ENCODE results near the gene CNTN4. TPM values are rescaled to one million over a fixed set of nuclear protein-coding genes. Genes with fewer than 3 reads are reported as not detected.

CNTN4 gene
- total RNA-seq, 1 donor from 2014 or later = 23.0 TPM

- DNase-seq = no peak
- no peak overlapping the region for H3K4me3 Mint-ChIP-seq (ENCODE audit: unreplicated experiment)
- no peak overlapping the region for H3K27ac Mint-ChIP-seq (ENCODE audit: unreplicated experiment)
- no peaks in the 10 kb centered on the region for H3K4me1 Mint-ChIP-seq (ENCODE audit: low read depth, unreplicated experiment)
- no peak for TF ChIP-seq CTCF (IDR thresholded peaks at IDR 0.05; ENCODE audit: partially characterized antibody, unreplicated experiment)
- H3K27me3 Mint-ChIP-seq (ENCODE audit: unreplicated experiment) = peaks cover 3% of the 10 kb centered on the region
- H3K9me3 Mint-ChIP-seq (ENCODE audit: unreplicated experiment) = no peaks in the 10 kb centered on the region
- peaks cover 10% of the 10 kb centered on the region for H3K36me3 Mint-ChIP-seq (ENCODE audit: unreplicated experiment)
Measured at GRCh38 chr3:2090095-2090911, 8.4 kb upstream of the CNTN4 start.

- H3K27ac Mint-ChIP-seq (ENCODE audit: unreplicated experiment) = no peak overlapping the region
- peaks cover 10% of the 10 kb centered on the region for H3K4me1 Mint-ChIP-seq (ENCODE audit: low read depth, unreplicated experiment)
- peaks cover 2% of the 10 kb centered on the region for H3K9me3 Mint-ChIP-seq (ENCODE audit: unreplicated experiment)
- no peak for DNase-seq
- peaks cover 10% of the 10 kb centered on the region for H3K36me3 Mint-ChIP-seq (ENCODE audit: unreplicated experiment)
- H3K27me3 Mint-ChIP-seq (ENCODE audit: unreplicated experiment) = peaks cover 7% of the 10 kb centered on the region
- no peak for TF ChIP-seq CTCF (IDR thresholded peaks at IDR 0.05; ENCODE audit: partially characterized antibody, unreplicated experiment)
- H3K4me3 Mint-ChIP-seq (ENCODE audit: unreplicated experiment) = no peak overlapping the region
Measured at GRCh38 chr3:2092758-2093157, 5.9 kb upstream of the CNTN4 start.

GRCh38 chr3:2094941-2095340, 3.7 kb upstream of the CNTN4 start:
- no peak for TF ChIP-seq CTCF (IDR thresholded peaks at IDR 0.05; ENCODE audit: partially characterized antibody, unreplicated experiment)
- H3K9me3 Mint-ChIP-seq (ENCODE audit: unreplicated experiment) = peaks cover 5% of the 10 kb centered on the region
- H3K4me1 Mint-ChIP-seq (ENCODE audit: low read depth, unreplicated experiment) = peaks cover 14% of the 10 kb centered on the region
- peaks cover 10% of the 10 kb centered on the region for H3K36me3 Mint-ChIP-seq (ENCODE audit: unreplicated experiment)
- no peak for DNase-seq
- peaks cover 11% of the 10 kb centered on the region for H3K27me3 Mint-ChIP-seq (ENCODE audit: unreplicated experiment)
- H3K27ac Mint-ChIP-seq (ENCODE audit: unreplicated experiment) = no peak overlapping the region
- H3K4me3 Mint-ChIP-seq (ENCODE audit: unreplicated experiment) = no peak overlapping the region

DNA sequence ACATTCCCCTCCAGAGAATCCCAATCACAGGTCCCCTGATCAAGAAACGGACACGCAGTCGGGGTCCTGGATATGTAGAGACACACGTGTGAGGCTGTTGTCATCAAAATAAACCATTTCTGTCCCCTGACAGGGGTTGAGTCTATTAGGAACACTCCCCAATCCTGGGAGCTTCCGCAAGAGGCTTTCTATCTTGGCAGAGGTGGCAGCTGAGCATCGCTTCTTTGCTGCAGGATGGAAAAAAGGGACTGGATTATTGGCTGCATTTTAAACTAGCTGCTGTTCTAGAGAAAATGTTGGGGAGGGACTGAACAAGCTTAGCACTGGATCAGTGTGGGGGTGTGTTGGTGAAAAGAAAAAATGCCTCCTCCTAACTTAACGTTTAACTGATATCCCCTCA, 2.5 kb upstream of the CNTN4 start:
- Mint-ChIP-seq H3K9me3 (ENCODE audit: unreplicated experiment) (peaks cover 8% of the 10 kb centered on the region), H3K4me1 (ENCODE audit: low read depth, unreplicated experiment) (peaks cover 19% of the 10 kb centered on the region), H3K36me3 (ENCODE audit: unreplicated experiment) (peaks cover 10% of the 10 kb centered on the region), H3K27ac (ENCODE audit: unreplicated experiment) (no peak overlapping the region), H3K27me3 (ENCODE audit: unreplicated experiment) (peaks cover 14% of the 10 kb centered on the region), H3K4me3 (ENCODE audit: unreplicated experiment) (peak overlapping the region; percentile 43)
- no peak for DNase-seq
- TF ChIP-seq CTCF (IDR thresholded peaks at IDR 0.05; ENCODE audit: partially characterized antibody, unreplicated experiment) = no peak

DNA sequence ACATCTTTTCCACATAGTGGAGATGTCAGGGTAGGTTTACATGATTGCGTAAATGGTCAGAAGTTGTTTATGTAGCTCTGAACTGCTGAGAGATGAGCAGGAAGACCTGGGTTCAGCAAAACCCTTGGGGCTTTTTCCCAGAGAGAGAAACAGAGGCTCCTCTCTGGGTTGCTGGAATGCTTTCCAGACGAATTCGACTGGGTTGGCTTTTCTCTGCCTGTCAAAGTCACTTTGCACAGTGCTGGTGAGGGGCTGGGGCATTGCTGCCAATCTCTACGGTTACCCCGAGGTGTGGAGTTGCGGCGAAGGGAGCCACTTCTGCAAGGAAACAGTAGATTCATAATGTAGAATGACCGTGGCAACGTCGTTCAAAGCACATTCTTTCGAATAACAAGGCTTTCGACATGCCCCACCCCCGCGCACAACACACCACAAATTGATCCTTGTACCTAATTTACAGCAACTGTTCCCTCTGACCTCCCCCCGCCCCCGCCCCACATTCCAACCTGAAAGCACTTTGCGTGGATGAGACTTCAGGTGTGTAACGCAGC, 950 bp upstream of the CNTN4 start:
- Mint-ChIP-seq H3K4me1 (ENCODE audit: low read depth, unreplicated experiment) (peaks cover 19% of the 10 kb centered on the region), H3K9me3 (ENCODE audit: unreplicated experiment) (peaks cover 8% of the 10 kb centered on the region), H3K27ac (ENCODE audit: unreplicated experiment) (peak overlapping the region; percentile 55), H3K4me3 (ENCODE audit: unreplicated experiment) (peak overlapping the region; percentile 90), H3K36me3 (ENCODE audit: unreplicated experiment) (peaks cover 10% of the 10 kb centered on the region), H3K27me3 (ENCODE audit: unreplicated experiment) (peaks cover 12% of the 10 kb centered on the region)
- DNase-seq = peak; percentile 18
- no peak for TF ChIP-seq CTCF (IDR thresholded peaks at IDR 0.05; ENCODE audit: partially characterized antibody, unreplicated experiment)
